HepG2 (cell line): ENCODE results near the gene SMPD2. TPM values are rescaled to one million over a fixed set of nuclear protein-coding genes. Genes with fewer than 3 reads are reported as not detected.

Source experiments
- ATAC-seq: fragments of 200-7000 bp; cut with Tn5 transposase; 3 replicates; pipeline ENCODE4 v1.9.1; 2020; ENCODE audit warnings: mild to moderate bottlenecking, moderate library complexity
- BruUV-seq: library from RNA; stranded (reverse); fragments of 400-500 nt; replicated peaks from 2 replicates; lab custom pipeline; 2021; lab: Mats Ljungman, UMichigan
- CTCF ChIA-PET: fragments of 300-600 bp; formaldehyde crosslinking; extraction: SDS; loops from one replicate; lab custom pipeline; 2021; ENCODE audit warnings: low total read pairs, inconsistent platforms, low intra/inter-chr PET ratio; lab: Yijun Ruan, JAX
- POLR2A ChIA-PET: fragments of 350-600 bp; sonication (Branson Sonifier 250); formaldehyde crosslinking; loops from one replicate; lab custom pipeline; 2020; ENCODE audit warnings: antibody characterized with exemption, inconsistent platforms; lab: Yijun Ruan, JAX
- DNase-seq: peaks from one replicate; pipeline ENCODE4 v3.0.0-alpha.2; 2015; ENCODE audit warnings: low spot score
- FAIRE-seq: peaks from 3 replicates; lab custom pipeline; 2011; peaks lifted over from hg19 to GRCh38; lab: Jason Lieb, UNC
- H2AFZ ChIP-seq: one replicate; pipeline ENCODE4 v1.6.1; 2011; ENCODE audit warnings: low read length, inconsistent platforms
- H3K27ac ChIP-seq: fragments of 300-600 bp; 3 replicates; pipeline ENCODE4 v1.8.0; 2011; ENCODE audit warnings: mixed run types, mild to moderate bottlenecking, mixed read lengths, low read length, inconsistent platforms; ENCODE audit not compliant: insufficient read depth; ENCODE audit errors: extremely low read length
- H3K27me3 ChIP-seq, 2 experiments: fragments of 200-600 bp in 1 of 2; 2 replicates in 1 of 2; 3 replicates in 1 of 2; pipeline versions ENCODE4 v1.6.0 to v1.8.0; 2011; ENCODE audit warnings: low read length in 2 of 2, mild to moderate bottlenecking in 2 of 2, moderate library complexity in 2 of 2, inconsistent platforms in 1 of 2; ENCODE audit not compliant: insufficient read depth in 2 of 2, control insufficient read depth in 1 of 2
- H3K36me3 ChIP-seq, 2 experiments: fragments of 200-600 bp in 1 of 2; replicated peaks in 1 of 2; 2 replicates in 1 of 2; 3 replicates in 1 of 2; pipeline versions ENCODE4 v1.5.1 to v1.8.0; 2011; ENCODE audit warnings: low read length in 2 of 2, inconsistent platforms in 1 of 2; ENCODE audit not compliant: insufficient read depth in 2 of 2, control insufficient read depth in 1 of 2
- H3K4me1 ChIP-seq: 2 replicates; pipeline ENCODE4 v1.5.1; 2012; ENCODE audit warnings: low read length, inconsistent platforms; ENCODE audit not compliant: insufficient read depth
- H3K4me2 ChIP-seq: 2 replicates; pipeline ENCODE4 v1.6.0; 2011; ENCODE audit warnings: low read depth, low read length, inconsistent platforms
- H3K4me3 ChIP-seq, 3 experiments: fragments of 200-600 bp in 1 of 3; sonication (generic), shearing (Covaris generic) in 1 of 3; replicated peaks in 1 of 3; 2 replicates each; pipeline ENCODE4 v1.5.1; 2011 to 2016; ENCODE audit warnings: low read length in 3 of 3, inconsistent platforms in 2 of 3, low read depth in 2 of 3, mild to moderate bottlenecking in 2 of 3, control low read depth in 1 of 3, mixed read lengths in 1 of 3; ENCODE audit not compliant: insufficient read depth in 1 of 3
- H3K79me2 ChIP-seq: one replicate; pipeline ENCODE4 v1.6.1; 2011; ENCODE audit warnings: low read length, inconsistent platforms; ENCODE audit not compliant: insufficient read depth
- H3K9ac ChIP-seq: 2 replicates; pipeline ENCODE4 v1.6.0; 2011; ENCODE audit warnings: mild to moderate bottlenecking, low read depth, low read length, inconsistent platforms; ENCODE audit not compliant: insufficient read depth
- H3K9me3 ChIP-seq: 2 replicates; pipeline ENCODE4 v1.5.1; 2012; ENCODE audit warnings: mild to moderate bottlenecking, low read length
- H4K20me1 ChIP-seq: 2 replicates; pipeline ENCODE4 v1.6.0; 2011; ENCODE audit warnings: inconsistent platforms, mild to moderate bottlenecking, low read length, moderate library complexity; ENCODE audit not compliant: insufficient read depth
- ARNT2 ChIP-seq: sonication (generic); formaldehyde crosslinking; IDR thresholded peaks from 2 replicates; pipeline ENCODE4 v1.8.0; 2022; ENCODE audit warnings: mild to moderate bottlenecking, low read depth, missing genetic modification reagents, moderate library complexity
- ATRX ChIP-seq: sonication (generic); formaldehyde crosslinking; IDR thresholded peaks from 2 replicates; pipeline ENCODE4 v1.4.0; 2020; ENCODE audit warnings: missing genetic modification reagents, borderline replicate concordance
- CBFB ChIP-seq: sonication (generic); formaldehyde crosslinking; IDR thresholded peaks from 2 replicates; pipeline ENCODE4 v1.4.0; 2020; ENCODE audit warnings: missing genetic modification reagents
- CENPBD1 ChIP-seq: sonication (generic); formaldehyde crosslinking; IDR thresholded peaks from 2 replicates; pipeline ENCODE4 v1.8.0; 2022; ENCODE audit warnings: missing genetic modification reagents, low read depth, mild to moderate bottlenecking, borderline replicate concordance
- KLF16 ChIP-seq, 2 experiments: sonication (generic) in 1 of 2; formaldehyde crosslinking in 1 of 2; IDR thresholded peaks; 2 replicates each; pipeline versions ENCODE4 v1.6.1 to v1.8.0; 2016 to 2023; ENCODE audit warnings: missing genetic modification reagents in 2 of 2, missing compliant biosample characterization in 1 of 2
- SOX5 ChIP-seq: IDR thresholded peaks from 2 replicates; pipeline ENCODE4 v1.6.1; 2016; ENCODE audit warnings: borderline replicate concordance
- THYN1 ChIP-seq: sonication (generic); formaldehyde crosslinking; IDR thresholded peaks from 2 replicates; pipeline ENCODE4 v1.8.1; 2023; ENCODE audit warnings: low read depth, mild to moderate bottlenecking, moderate library complexity, missing genetic modification reagents, borderline replicate concordance
- USF2 ChIP-seq, 2 experiments: sonication (generic) in 1 of 2; formaldehyde crosslinking in 1 of 2; IDR thresholded peaks; 2 replicates each; pipeline versions ENCODE4 v1.5.1 to v1.6.1; 2011 to 2020; ENCODE audit warnings: borderline replicate concordance in 1 of 2, low read depth in 1 of 2, low read length in 1 of 2, mild to moderate bottlenecking in 1 of 2, missing genetic modification reagents in 1 of 2, moderate library complexity in 1 of 2
- ZC3H4 ChIP-seq: sonication (generic); formaldehyde crosslinking; IDR thresholded peaks from 2 replicates; pipeline ENCODE4 v1.4.0; 2020; ENCODE audit warnings: missing genetic modification reagents, borderline replicate concordance
- ZFP91 ChIP-seq: sonication (generic); formaldehyde crosslinking; IDR thresholded peaks from 2 replicates; pipeline ENCODE4 v1.9.0; 2022; ENCODE audit warnings: missing genetic modification reagents, mild to moderate bottlenecking, borderline replicate concordance
- ZFY ChIP-seq: sonication (generic); formaldehyde crosslinking; IDR thresholded peaks from 2 replicates; pipeline ENCODE4 v1.4.0; 2020; ENCODE audit warnings: missing genetic modification reagents
- ZNF382 ChIP-seq: sonication (generic); formaldehyde crosslinking; IDR thresholded peaks from 2 replicates; pipeline ENCODE4 v1.5.0; 2020; ENCODE audit warnings: missing genetic modification reagents, mild to moderate bottlenecking, borderline replicate concordance
- ZNF484 ChIP-seq: sonication (generic); formaldehyde crosslinking; IDR thresholded peaks from 2 replicates; pipeline ENCODE4 v1.5.1; 2020; ENCODE audit warnings: mild to moderate bottlenecking, low read depth, missing genetic modification reagents, borderline replicate concordance
- ZNF512 ChIP-seq: sonication (generic); formaldehyde crosslinking; IDR thresholded peaks from 2 replicates; pipeline ENCODE4 v1.4.0; 2020; ENCODE audit warnings: mild to moderate bottlenecking, missing genetic modification reagents
- ZNF570 ChIP-seq: sonication (generic); formaldehyde crosslinking; IDR thresholded peaks from 2 replicates; pipeline ENCODE4 v1.4.0; 2020; ENCODE audit warnings: mild to moderate bottlenecking, missing genetic modification reagents, borderline replicate concordance
- WGBS: methylation state at CpG from one replicate; pipeline ENCODE4 v1.1.6; 2017; ENCODE audit warnings: low lambda C conversion rate; 5-methylcytosine and 5-hydroxymethylcytosine counted together
- in situ Hi-C: cut with HindIII; loops from 2 replicates; pipeline ENCODE4 v1.10.0; 2017; ENCODE audit warnings: low pct_unique_long_range_greater_than_20kb; ENCODE audit not compliant: extremely low pct_ligation_motif_present
- intact Hi-C: fragments of 100-400 bp; cut with micrococcal nuclease; formaldehyde crosslinking; loops from one replicate; pipeline ENCODE4 v1.10.0; 2022; ENCODE audit not compliant: unreplicated experiment
- polyA plus RNA-seq, 8 experiments: library from polyadenylated mRNA; depleted of rRNA in 3 of 8; stranded (reverse) in 7 of 8; unstranded in 1 of 8; fragments of >200 nt; fragmentation: Illumina TruSeq in 4 of 8; extraction: Trizol in 4 of 8; gene quantifications; 2 replicates each; pipeline versions ENCODE4 v1.2.1 to v1.2.3, GENCODE V29; 2011 to 2016; ENCODE audit warnings: low read depth in 4 of 8, missing spikeins in 1 of 8, mixed read lengths in 1 of 8; ENCODE audit not compliant: insufficient read depth in 1 of 8
- total RNA-seq, 5 experiments: library from RNA; depleted of rRNA; stranded (reverse); fragments of >200 nt; fragmentation: Illumina TruSeq; extraction: Trizol; gene quantifications; 2 replicates each; pipeline ENCODE4 v1.2.3, GENCODE V29; 2016; ENCODE audit warnings: low read depth in 1 of 5

Gene SMPD2
- total and polyA plus RNA-seq, 2 of the 13 experiments (the other 11 are each of a cell fraction or from before 2014, with no cell fraction given): 5.9 to 10.6 TPM

GRCh38 chr6:109478841-109479624, 38.5 kb downstream of the SMPD2 start:
- BruUV-seq: no TSS peak
- intact Hi-C loops: loop anchor here (2.0 kb wide), 1 partner anchor 38 kb away; the partner anchor contains the start of genes PPIL6 and SMPD2
- TF ChIP-seq ARNT2: no peak
- TF ChIP-seq ZFP91: no peak
- no peak for TF ChIP-seq ZFY (CRISPR knock-in tag)
- no peak for TF ChIP-seq ZNF512 (CRISPR knock-in tag)
- no peak for TF ChIP-seq KLF16 (CRISPR knock-in tag; IDR thresholded peaks at IDR 0.05)
- peak; percentile 73; the same call in 1 of the 2 replicates for TF ChIP-seq ZNF382 (CRISPR knock-in tag)
- no peak for TF ChIP-seq CENPBD1 (CRISPR knock-in tag)
- TF ChIP-seq ZNF484 (CRISPR knock-in tag): no peak
- TF ChIP-seq SOX5: peak; percentile 12; the same call in 1 of the 2 replicates
- TF ChIP-seq USF2 (IDR thresholded peaks at IDR 0.05; ENCODE audit: low read depth, low read length): 0 out of 2 replicates have a peak, but pooled peaks have one; percentile 4
- no peak; the same call in 1 of the 2 replicates for TF ChIP-seq USF2 (CRISPR knock-in tag; IDR thresholded peaks at IDR 0.05; ENCODE audit: borderline replicate concordance)
- TF ChIP-seq ZC3H4 (CRISPR knock-in tag): no peak
- no peak for TF ChIP-seq ATRX
- TF ChIP-seq CBFB (CRISPR knock-in tag): no peak
- no peak for TF ChIP-seq ZNF570 (CRISPR knock-in tag)
- TF ChIP-seq THYN1 (CRISPR knock-in tag): no peak

More at GRCh38 chr6:109478841-109479624, 38.5 kb downstream of the SMPD2 start:
- ChIA-PET CTCF (no interaction called here), POLR2A (interaction anchor here (0.8 kb wide), 1 partner anchor 38 kb away, joined by 3 read pairs; the partner anchor contains the start of gene SMPD2)
- H3K27me3 ChIP-seq: no peaks in the 10 kb centered on the region
- DNase-seq: peak; percentile 50
- peak overlapping the region; percentile 36 for H3K27ac ChIP-seq
- H3K9me3 ChIP-seq: no peaks in the 10 kb centered on the region
- 28% methylated on average over 5 of the region's 5 CpGs for WGBS
- no peak overlapping the region for H3K9ac ChIP-seq
- H3K36me3 ChIP-seq: peaks cover 4 to 20% of the 10 kb centered on the region in 2 experiments; a peak in 4 of 5 replicates
- H4K20me1 ChIP-seq: no peaks in the 10 kb centered on the region
- peaks cover 22% of the 10 kb centered on the region for H3K79me2 ChIP-seq
- peak overlapping the region; percentile 65 for H3K4me2 ChIP-seq
- peak overlapping the region in 2 of 3 experiments; percentile 11 to 25; a peak in 2 of 6 replicates for H3K4me3 ChIP-seq
- peak; percentile 28 for FAIRE-seq
- peaks cover 68% of the 10 kb centered on the region for H3K4me1 ChIP-seq
- H2AFZ ChIP-seq: no peak overlapping the region
- peak; percentile 6; the same call in 1 of the 3 replicates for ATAC-seq
- in situ Hi-C loops: no loop called here
